Nephron progenitor cell (in vitro differentiated cells): Measurements from ENCODE around the gene PAX2.

ENCODE experiments used
- DNase-seq: peaks from one replicate; pipeline ENCODE4 v3.0.0; 2021
- H3K27ac Mint-ChIP-seq: 2 replicates; pipeline ENCODE4 v1.8.0; 2021; ENCODE audit warnings: mild to moderate bottlenecking, moderate library complexity, mixed read lengths
- H3K27me3 Mint-ChIP-seq: 2 replicates; pipeline ENCODE4 v1.8.0; 2021; ENCODE audit warnings: mild to moderate bottlenecking, low read depth, mixed read lengths; ENCODE audit not compliant: poor library complexity
- H3K36me3 Mint-ChIP-seq: 2 replicates; pipeline ENCODE4 v1.8.0; 2021; ENCODE audit warnings: low read depth, mixed read lengths
- H3K4me1 Mint-ChIP-seq: 2 replicates; pipeline ENCODE4 v1.8.0; 2021; ENCODE audit warnings: mixed read lengths
- H3K4me3 Mint-ChIP-seq: 2 replicates; pipeline ENCODE4 v1.8.0; 2021; ENCODE audit warnings: mild to moderate bottlenecking, moderate library complexity, mixed read lengths
- H3K9me3 Mint-ChIP-seq: 2 replicates; pipeline ENCODE4 v1.8.0; 2021; ENCODE audit warnings: mild to moderate bottlenecking, moderate library complexity, mixed read lengths
- TF ChIP-seq, protein P1 (sequence below): fragments of 200-600 bp; sonication (generic); IDR thresholded peaks from 2 replicates; pipeline ENCODE4 v1.5.0; 2021; ENCODE audit warnings: antibody characterized with exemption

Gene PAX2

DNA sequence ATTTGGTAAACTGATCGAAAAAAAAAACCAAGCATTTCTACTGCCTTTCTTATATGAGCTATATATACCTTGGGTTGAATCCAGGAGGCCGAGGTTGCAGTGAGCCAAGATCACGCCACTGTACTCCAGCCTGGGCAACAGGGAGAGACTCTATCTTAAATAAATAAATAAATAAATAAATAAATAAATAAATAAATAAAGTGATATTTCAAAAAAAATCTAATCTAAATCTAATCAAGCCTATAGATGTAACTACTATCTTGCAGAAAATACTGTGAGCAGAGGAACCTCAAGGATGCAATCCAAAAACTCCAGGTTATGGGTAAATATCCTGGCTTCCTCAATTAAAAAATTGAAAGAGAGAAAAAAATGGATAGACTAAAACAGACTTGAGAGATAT is 96.1 kb downstream of the PAX2 start:
- Mint-ChIP-seq H3K4me3 (no peak overlapping the region), H3K36me3 (no peaks in the 10 kb centered on the region), H3K9me3 (peaks cover 19% of the 10 kb centered on the region), H3K4me1 (no peaks in the 10 kb centered on the region), H3K27ac (no peak overlapping the region), H3K27me3 (peaks cover 45% of the 10 kb centered on the region)
- no peak for DNase-seq
- TF ChIP-seq, protein P1, sequence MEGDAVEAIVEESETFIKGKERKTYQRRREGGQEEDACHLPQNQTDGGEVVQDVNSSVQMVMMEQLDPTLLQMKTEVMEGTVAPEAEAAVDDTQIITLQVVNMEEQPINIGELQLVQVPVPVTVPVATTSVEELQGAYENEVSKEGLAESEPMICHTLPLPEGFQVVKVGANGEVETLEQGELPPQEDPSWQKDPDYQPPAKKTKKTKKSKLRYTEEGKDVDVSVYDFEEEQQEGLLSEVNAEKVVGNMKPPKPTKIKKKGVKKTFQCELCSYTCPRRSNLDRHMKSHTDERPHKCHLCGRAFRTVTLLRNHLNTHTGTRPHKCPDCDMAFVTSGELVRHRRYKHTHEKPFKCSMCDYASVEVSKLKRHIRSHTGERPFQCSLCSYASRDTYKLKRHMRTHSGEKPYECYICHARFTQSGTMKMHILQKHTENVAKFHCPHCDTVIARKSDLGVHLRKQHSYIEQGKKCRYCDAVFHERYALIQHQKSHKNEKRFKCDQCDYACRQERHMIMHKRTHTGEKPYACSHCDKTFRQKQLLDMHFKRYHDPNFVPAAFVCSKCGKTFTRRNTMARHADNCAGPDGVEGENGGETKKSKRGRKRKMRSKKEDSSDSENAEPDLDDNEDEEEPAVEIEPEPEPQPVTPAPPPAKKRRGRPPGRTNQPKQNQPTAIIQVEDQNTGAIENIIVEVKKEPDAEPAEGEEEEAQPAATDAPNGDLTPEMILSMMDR, result no peak

DNA sequence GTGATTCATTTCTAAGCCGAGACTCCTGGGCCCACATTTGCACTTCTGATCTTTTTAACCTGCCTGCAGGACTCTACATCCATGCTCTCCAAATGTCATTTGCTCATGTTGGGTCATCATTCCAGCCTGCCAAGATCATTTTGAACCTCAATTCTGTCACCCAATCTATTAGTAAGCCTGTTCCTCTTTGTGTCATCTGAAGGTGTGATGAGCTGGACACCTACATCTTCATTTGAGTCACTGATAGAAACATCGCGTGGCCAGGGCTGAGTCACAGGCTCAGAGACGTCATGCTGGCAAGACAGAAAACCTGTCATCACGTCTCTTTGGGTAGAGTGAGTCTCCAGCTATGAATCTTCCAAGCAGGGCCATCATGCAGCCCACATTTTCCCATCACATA is 102.1 kb downstream of the PAX2 start:
- TF ChIP-seq, protein P1, result no peak
- DNase-seq, result no peak
- no peak overlapping the region for H3K4me3 Mint-ChIP-seq
- no peaks in the 10 kb centered on the region for H3K4me1 Mint-ChIP-seq
- peaks cover 93% of the 10 kb centered on the region for H3K27me3 Mint-ChIP-seq
- H3K9me3 Mint-ChIP-seq, result peaks cover 4% of the 10 kb centered on the region
- no peak overlapping the region for H3K27ac Mint-ChIP-seq
- H3K36me3 Mint-ChIP-seq, result no peaks in the 10 kb centered on the region

DNA sequence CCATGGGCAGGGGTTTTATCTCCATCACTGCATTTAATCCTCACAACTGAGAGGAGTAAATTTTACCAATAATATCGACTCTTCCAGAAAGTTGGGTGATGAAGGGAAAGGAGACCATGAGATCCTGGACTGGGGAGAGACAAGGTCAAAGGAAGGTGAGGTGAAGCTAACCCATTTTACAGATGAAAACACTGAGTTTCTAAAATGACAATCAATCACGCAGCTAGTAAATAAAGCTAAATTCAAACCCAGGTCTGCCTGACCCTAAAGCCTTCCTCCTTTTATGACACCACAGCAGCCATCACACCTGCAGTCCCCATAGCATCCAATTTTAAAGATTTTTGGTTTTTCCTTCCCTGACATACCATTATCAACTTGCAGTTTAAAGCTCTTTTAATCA is 103.4 kb downstream of the PAX2 start:
- Mint-ChIP-seq H3K36me3 (no peaks in the 10 kb centered on the region), H3K4me3 (no peak overlapping the region), H3K4me1 (no peaks in the 10 kb centered on the region), H3K9me3 (peaks cover 4% of the 10 kb centered on the region), H3K27ac (no peak overlapping the region), H3K27me3 (peaks cover 92% of the 10 kb centered on the region)
- no peak for DNase-seq
- TF ChIP-seq, protein P1, result no peak

DNA sequence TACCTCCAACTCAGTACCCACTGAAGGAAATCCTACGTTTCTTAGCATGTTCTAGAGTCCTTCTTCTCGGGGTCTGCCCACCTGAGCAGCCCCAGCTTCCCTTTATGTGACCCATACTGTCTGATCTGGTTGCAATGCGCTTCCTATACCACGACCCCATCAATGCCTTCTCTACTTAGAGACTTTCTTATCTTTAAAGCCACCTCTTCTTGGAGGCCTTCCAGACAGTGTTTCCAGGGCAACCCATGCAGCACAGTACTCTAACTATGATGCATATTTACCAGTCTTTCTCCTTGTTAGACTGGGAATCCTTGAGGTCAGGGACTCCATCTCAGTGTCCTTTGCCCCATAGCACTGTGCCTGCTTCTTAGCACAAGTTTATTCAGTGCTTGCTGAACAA is 112.9 kb downstream of the PAX2 start:
- TF ChIP-seq, protein P1, result no peak
- Mint-ChIP-seq H3K4me1 (peaks cover 12% of the 10 kb centered on the region), H3K4me3 (no peak overlapping the region), H3K27ac (no peak overlapping the region), H3K27me3 (peaks cover 82% of the 10 kb centered on the region), H3K36me3 (no peaks in the 10 kb centered on the region), H3K9me3 (peaks cover 27% of the 10 kb centered on the region)
- DNase-seq, result no peak

DNA sequence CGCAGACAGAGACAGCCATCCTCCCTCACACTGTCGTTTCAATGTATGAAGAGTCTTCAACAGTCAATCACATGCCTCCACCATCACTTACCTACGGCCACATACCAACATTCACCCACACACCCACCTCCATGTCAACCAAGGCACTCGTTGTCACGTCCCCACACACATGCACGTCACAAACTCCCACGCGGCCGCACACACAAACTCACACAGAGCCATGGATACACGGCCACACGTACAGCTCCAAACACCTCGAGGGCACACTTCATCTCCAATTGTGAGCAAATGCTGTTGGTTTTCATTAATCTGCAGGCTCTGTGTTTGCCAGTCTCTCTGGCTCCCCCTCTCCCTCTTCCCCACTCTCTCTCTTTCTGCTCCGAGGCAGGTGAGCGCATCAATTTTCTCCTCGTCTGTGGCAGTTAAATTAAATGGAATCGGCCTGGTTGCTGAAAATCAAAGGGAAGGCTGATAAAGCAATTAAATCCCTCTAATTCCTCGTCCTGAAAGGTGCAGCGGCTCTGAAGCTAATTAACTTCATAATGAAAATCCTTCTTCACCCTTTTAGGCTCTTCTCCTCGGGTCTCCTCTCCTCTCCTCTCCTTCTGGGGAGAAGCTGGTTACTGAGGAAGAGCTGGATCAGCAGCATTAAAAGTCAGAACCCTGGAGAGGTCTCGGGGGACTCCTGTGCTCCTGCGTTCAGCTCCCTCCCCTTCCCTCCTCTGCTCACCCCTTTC is 113.5 kb downstream of the PAX2 start:
- Mint-ChIP-seq H3K9me3 (peaks cover 27% of the 10 kb centered on the region), H3K27me3 (peaks cover 79% of the 10 kb centered on the region), H3K4me1 (peaks cover 14% of the 10 kb centered on the region), H3K36me3 (no peaks in the 10 kb centered on the region), H3K4me3 (no peak overlapping the region), H3K27ac (no peak overlapping the region)
- DNase-seq, result no peak
- TF ChIP-seq, protein P1, result no peak

DNA sequence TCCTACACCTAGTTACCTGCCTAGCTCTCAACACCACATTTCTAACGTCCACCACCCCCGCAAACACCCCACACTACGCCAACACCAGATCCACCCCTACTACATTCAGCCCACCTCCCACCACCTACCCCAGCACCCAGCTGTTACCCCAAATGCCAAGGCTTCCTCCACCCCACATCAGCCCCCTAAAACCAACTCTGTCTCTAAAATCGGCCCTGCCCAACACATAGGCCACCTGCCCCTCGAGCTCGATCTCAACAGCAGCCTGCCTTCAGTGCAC is 114.0 kb downstream of the PAX2 start:
- H3K27me3 Mint-ChIP-seq, result peaks cover 78% of the 10 kb centered on the region
- DNase-seq, result no peak
- TF ChIP-seq, protein P1, result no peak

More for the DNA sequence above, 114.0 kb downstream of the PAX2 start:
- Mint-ChIP-seq H3K9me3 (peaks cover 27% of the 10 kb centered on the region), H3K4me1 (peaks cover 19% of the 10 kb centered on the region), H3K27ac (no peak overlapping the region), H3K36me3 (no peaks in the 10 kb centered on the region), H3K4me3 (no peak overlapping the region)
